GM04504 (cell line): ENCODE results near the gene WSCD2.

Experiments used
- DNase-seq: peaks from one replicate; pipeline ENCODE4 v3.0.0-alpha.2; 2012; ENCODE audit warnings: low read depth

The WSCD2 gene

GRCh38 chr12:108270035-108270848 is 141.2 kb downstream of the WSCD2 start:
- no peak for DNase-seq

- DNase-seq, result no peak
Measured at GRCh38 chr12:108270849-108271143, 141.7 kb downstream of the WSCD2 start.

DNA sequence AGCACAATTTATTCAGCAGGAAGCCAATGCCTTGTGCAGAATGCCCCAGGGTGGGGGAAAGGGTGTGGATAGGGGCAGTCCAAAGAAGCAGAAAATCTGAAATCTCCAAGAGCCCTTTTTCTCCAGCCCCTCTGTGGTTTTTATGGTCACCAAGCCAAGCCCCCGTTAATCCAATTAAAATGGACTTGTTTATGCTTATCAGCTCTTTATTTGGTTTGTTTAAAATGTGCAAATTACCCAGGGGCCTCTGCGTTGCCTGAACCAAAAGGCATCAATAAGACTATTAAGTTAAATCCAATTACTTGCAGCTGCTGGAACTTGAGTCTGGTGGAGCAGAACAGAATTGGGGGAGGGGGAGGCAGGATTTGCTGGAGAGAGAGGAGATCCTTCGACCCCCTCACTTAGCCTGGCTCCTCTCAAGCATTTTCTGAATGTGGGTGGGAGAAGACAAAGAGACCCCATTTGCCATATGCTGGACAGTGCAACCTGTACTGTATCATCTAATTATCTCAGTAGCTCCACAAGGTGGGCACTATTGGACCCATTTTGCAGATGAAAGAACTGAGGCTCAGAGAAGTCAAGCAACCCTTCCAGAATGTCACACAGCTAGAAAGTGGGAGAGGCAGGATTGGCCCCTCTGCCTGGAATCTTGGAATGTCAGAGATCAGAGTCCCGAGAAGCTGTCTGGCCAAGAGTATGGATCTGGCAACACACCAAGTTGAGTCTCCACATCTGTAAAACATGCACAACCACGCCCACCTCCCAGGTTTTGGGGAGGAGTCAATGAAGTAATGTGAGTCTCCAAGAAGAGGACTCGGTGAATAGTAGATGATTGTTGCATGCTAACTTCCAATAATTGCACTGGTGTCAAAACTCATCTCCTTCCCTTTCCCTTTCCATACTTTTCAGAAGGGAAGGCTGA is 143.1 kb downstream of the WSCD2 start:
- DNase-seq, result no peak

DNA sequence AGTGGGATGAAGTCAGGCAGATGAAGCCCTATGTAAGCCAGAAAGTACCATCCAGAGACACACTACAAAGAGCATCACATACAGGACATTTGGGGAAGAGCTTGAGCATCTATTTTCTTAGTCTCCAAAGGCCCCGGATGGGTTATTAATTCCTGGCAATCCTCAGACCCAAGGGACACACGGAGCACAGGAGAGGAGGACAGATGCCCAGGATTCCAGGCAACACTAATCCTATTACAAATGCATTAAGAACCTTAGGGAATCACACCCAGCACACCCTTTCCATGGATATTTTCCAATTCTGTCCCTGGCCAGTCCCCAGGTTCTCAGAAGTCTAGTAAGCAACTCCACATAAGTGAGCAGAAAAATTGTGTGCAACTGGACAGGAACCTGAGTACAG is 144.1 kb downstream of the WSCD2 start:
- DNase-seq, result no peak

DNA sequence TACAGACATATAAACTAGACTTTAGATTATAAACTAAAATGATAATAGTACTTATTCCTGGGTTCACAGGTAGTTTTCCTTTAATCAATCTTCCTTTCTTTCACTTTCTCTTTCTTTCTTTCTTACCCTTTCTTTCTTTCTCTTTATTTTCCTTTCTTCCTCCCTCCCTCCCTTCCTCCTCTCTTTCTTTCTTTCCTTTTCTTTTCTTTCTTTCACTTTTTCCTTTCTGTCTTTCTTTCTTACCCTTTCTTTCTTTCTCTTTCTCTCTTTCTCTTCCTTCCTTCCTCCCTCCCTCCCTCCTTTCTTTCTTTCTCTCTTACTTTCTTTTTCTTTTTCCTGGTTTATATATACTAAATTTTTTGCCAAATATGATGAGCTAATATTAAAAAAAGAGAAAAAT is 148.5 kb downstream of the WSCD2 start:
- no peak for DNase-seq

DNA sequence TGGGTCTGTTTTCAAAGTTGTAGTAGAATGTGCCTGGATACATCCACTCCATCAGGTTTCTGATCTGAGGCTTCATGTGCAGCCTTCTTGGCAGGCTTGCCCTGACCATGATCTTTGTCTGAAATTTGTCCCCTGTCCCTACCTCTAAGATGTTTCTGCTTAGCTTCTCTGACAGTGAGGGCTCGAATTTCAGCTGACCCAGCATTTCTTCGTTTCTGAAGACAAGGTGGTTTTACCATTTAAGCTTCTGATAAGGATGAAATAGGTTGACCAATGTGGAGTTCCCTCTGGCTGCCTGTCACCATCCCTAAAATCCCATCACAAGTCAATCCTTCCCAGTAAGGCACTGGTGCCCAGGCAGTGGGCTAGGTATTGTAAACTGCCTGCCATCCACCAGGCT is 153.1 kb downstream of the WSCD2 start:
- no peak for DNase-seq

GRCh38 chr12:108282676-108283075 is 153.6 kb downstream of the WSCD2 start:
- no peak for DNase-seq

GRCh38 chr12:108284163-108284562 is 155.1 kb downstream of the WSCD2 start:
- DNase-seq, result no peak

DNA sequence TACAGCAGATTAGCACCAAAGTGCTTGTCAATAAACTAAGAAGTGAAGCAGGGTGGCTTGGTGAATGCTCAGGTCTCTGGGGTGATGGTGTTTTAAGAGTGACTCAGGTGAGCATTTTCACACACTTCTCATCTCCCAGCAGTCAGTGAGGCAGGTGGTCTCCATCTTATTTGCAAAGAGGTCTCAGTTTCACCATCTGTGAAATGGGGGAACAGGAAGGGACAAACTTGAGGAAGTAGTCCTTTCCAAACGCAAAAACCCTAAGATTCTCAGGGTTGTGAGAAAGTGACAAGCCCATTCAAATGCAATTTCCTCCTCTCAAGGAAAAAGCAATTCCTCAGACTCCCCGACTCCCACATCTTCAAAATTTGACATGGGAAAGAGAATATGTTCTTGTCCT is 155.9 kb downstream of the WSCD2 start:
- no peak for DNase-seq

GRCh38 chr12:108287227-108287626 is 158.1 kb downstream of the WSCD2 start:
- DNase-seq, result no peak

GRCh38 chr12:108289350-108290161 is 160.5 kb downstream of the WSCD2 start:
- DNase-seq, result no peak

- no peak for DNase-seq
Measured at GRCh38 chr12:108295641-108296040, 166.6 kb downstream of the WSCD2 start.

- DNase-seq, result no peak
Measured at GRCh38 chr12:108296945-108297344, 167.9 kb downstream of the WSCD2 start.

DNA sequence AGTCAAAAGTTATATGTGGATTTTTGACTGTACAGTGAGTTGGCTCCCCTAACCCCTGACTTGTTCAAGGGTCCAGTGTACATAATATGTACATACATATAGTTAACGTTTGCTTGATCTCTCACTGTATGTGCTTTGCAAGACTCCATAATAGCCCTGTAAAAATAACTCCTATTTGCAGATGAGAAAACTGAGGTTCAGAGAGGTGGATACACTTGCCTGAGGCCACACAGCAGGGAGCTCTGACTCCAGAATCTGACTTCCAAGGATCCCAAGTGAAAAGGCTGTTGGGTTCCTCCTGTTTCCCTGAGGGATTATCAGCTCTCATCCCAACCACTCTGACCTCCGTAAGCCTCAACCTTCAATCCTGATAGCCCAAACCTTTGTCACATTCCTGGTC is 168.3 kb downstream of the WSCD2 start:
- no peak for DNase-seq

- DNase-seq, result no peak
Measured at GRCh38 chr12:108297895-108298760, 169.0 kb downstream of the WSCD2 start.

GRCh38 chr12:108298761-108299275 is 169.7 kb downstream of the WSCD2 start:
- DNase-seq, result no peak

DNA sequence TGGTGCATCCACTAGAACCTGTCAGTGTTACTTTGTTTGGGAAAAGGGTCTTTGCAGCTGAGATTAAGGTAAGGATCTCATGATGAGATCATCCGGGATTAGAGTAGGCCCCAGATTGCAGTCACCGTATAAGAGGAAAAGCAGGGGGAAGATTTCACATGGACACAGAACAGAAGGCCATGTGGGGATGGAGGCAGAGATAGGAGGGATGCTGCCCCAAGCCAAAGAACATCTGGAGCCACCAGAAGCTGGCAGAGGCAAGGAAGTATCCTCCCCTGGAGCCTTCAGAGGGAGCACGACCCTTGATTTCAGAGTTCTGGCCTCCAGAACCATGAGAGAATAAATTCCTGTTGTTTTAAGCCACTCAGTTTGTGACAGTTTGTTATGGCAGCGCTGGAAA is 170.4 kb downstream of the WSCD2 start:
- no peak for DNase-seq
